AG04449 (cell line): Measurements from ENCODE around the gene SLC38A9.
A peak's percentile ranks its signal among the peaks of the same experiment; 100 is the strongest.
"Not testable (repeated sequence)": the region's sequence is repeated elsewhere in the genome, so short reads cannot be mapped to it uniquely, and the experiment has no call there.

ENCODE experiments used
- CTCF ChIA-PET: fragments of 350-600 bp; formaldehyde crosslinking; extraction: SDS; loops from one replicate; lab custom pipeline; 2021; ENCODE audit warnings: antibody characterized with exemption; lab: Yijun Ruan, JAX
- POLR2A ChIA-PET: fragments of 400-600, 350-600 bp; formaldehyde crosslinking; extraction: SDS; loops from one replicate; lab custom pipeline; 2020; ENCODE audit warnings: antibody characterized with exemption, inconsistent platforms; lab: Yijun Ruan, JAX
- DNase-seq: peaks from one replicate; pipeline ENCODE4 v3.0.0-alpha.2; 2010; ENCODE audit warnings: low read depth, low spot score
- H3K4me3 ChIP-seq: 2 replicates; pipeline ENCODE4 v1.5.1; 2011; ENCODE audit warnings: low read depth, mild to moderate bottlenecking, control low read depth, low read length
- CTCF ChIP-seq: IDR thresholded peaks from one replicate; pipeline ENCODE4 v1.5.1; 2011; ENCODE audit warnings: mild to moderate bottlenecking, moderate library complexity, low read length, control low read depth, inconsistent platforms; ENCODE audit not compliant: insufficient read depth; ENCODE audit errors: missing control alignments

Gene SLC38A9

GRCh38 chr5:55712023-55712859, at the start of gene SLC38A9:
TSS of gene SLC38A9 (minus strand) at chr5:55712324. CDS start at chr5:55697958, 14,366 bp downstream.
- ChIA-PET CTCF (interaction anchor here (0.6 to 2.3 kb wide), 3 partner anchors 9 to 510 kb away, joined by 3 to 8 read pairs (median 3); no protein-coding TSS in a partner anchor), POLR2A (interaction anchor here (0.7 kb wide), 1 partner anchor 446 kb away, joined by 3 read pairs; no protein-coding TSS in a partner anchor)
- no peak for TF ChIP-seq CTCF
- peak within 1 kb of the TSS; percentile 90 for H3K4me3 ChIP-seq
- DNase-seq, result peak; percentile 50

- CTCF ChIA-PET, result interaction anchor here (0.9 kb wide), 1 partner anchor 11 kb away, joined by 3 read pairs; no protein-coding TSS in a partner anchor
These were observed 49.6 kb upstream of the SLC38A9 start for GRCh38 chr5:55761721-55762120.

GRCh38 chr5:55758714-55759113, 46.6 kb upstream of the SLC38A9 start:
- ChIA-PET POLR2A (interaction anchor here (0.6 kb wide), 1 partner anchor 158 kb away, joined by 3 read pairs; no protein-coding TSS in a partner anchor), CTCF (interaction anchor here (0.6 to 1.1 kb wide), 2 partner anchors 10 to 809 kb away, joined by 3 to 4 read pairs; no protein-coding TSS in a partner anchor)
- no peak for TF ChIP-seq CTCF
- no peak overlapping the region for H3K4me3 ChIP-seq
- no peak for DNase-seq

More at GRCh38 chr5:55761721-55762120, 49.6 kb upstream of the SLC38A9 start:
- POLR2A ChIA-PET, DNase-seq, H3K4me3 ChIP-seq: not testable (repeated sequence)

- ChIA-PET CTCF (interaction anchor here (0.6 kb wide), 1 partner anchor 809 kb away, joined by 3 read pairs; no protein-coding TSS in a partner anchor), POLR2A (interaction anchor here (0.6 kb wide), 1 partner anchor 158 kb away, joined by 3 read pairs; no protein-coding TSS in a partner anchor)
- no peak for DNase-seq
- no peak overlapping the region for H3K4me3 ChIP-seq
- no peak for TF ChIP-seq CTCF
These were observed 46.1 kb upstream of the SLC38A9 start for GRCh38 chr5:55758231-55758630.

- DNase-seq, result no peak
- ChIA-PET CTCF (no interaction called here), POLR2A (no interaction called here)
- TF ChIP-seq CTCF, result no peak
- no peak overlapping the region for H3K4me3 ChIP-seq
These were observed 38.4 kb upstream of the SLC38A9 start for GRCh38 chr5:55750499-55750898.

GRCh38 chr5:55750063-55750462, 37.9 kb upstream of the SLC38A9 start:
- CTCF ChIA-PET, result no interaction called here
- POLR2A ChIA-PET, result no interaction called here
- no peak overlapping the region for H3K4me3 ChIP-seq
- no peak for DNase-seq
- no peak for TF ChIP-seq CTCF
